SK-N-SH (cell line): ENCODE results near the gene ENTPD8. TPM values are rescaled to one million over a fixed set of nuclear protein-coding genes. Genes with fewer than 3 reads are reported as not detected.

ENCODE experiments used
- CTCF ChIA-PET: fragments of 300-600, 350-600 bp; formaldehyde crosslinking; extraction: SDS; loops from one replicate; lab custom pipeline; 2021; lab: Yijun Ruan, JAX
- POLR2A ChIA-PET: fragments of 350-600 bp; sonication (Branson Sonifier 250); formaldehyde crosslinking; extraction: SDS; loops from one replicate; lab custom pipeline; 2020; ENCODE audit warnings: antibody characterized with exemption, inconsistent platforms; lab: Yijun Ruan, JAX
- DNase-seq: peaks from one replicate; pipeline ENCODE4 v3.0.0; 2012
- H2AFZ ChIP-seq: fragments of 200-600 bp; sonication (generic); 2 replicates; pipeline ENCODE4 v1.8.1; 2016; ENCODE audit warnings: antibody characterized with exemption, mild to moderate bottlenecking, low read depth
- H3F3A ChIP-seq: fragments of 200-600 bp; sonication (generic); replicated peaks from 2 replicates; pipeline ENCODE3; 2016; ENCODE audit warnings: antibody characterized with exemption, mild to moderate bottlenecking; ENCODE audit not compliant: insufficient read depth
- H3K27ac ChIP-seq, 2 experiments: fragments of 200-500 bp in 1 of 2; fragments of 200-600 bp in 1 of 2; sonication (Bioruptor generic) in 1 of 2; sonication (generic), shearing (Covaris generic) in 1 of 2; 2 replicates each; pipeline versions ENCODE4 v1.5.1 to v1.6.1; 2014 to 2016; ENCODE audit warnings: low read depth in 2 of 2, inconsistent platforms in 1 of 2, low read length in 1 of 2, mild to moderate bottlenecking in 1 of 2, mixed read lengths in 1 of 2
- H3K27me3 ChIP-seq: fragments of 200-600 bp; sonication (generic), shearing (Covaris generic); 2 replicates; pipeline ENCODE4 v1.6.1; 2016; ENCODE audit warnings: mixed run types; ENCODE audit not compliant: insufficient read depth
- H3K36me3 ChIP-seq, 2 experiments: fragments of 200-500 bp in 1 of 2; fragments of 200-600 bp in 1 of 2; sonication (Bioruptor generic) in 1 of 2; sonication (generic) in 1 of 2; replicated peaks in 1 of 2; 2 replicates each; pipeline versions ENCODE3 to v1.5.1; 2014 to 2016; ENCODE audit warnings: low read length in 1 of 2, mild to moderate bottlenecking in 1 of 2; ENCODE audit not compliant: insufficient read depth in 2 of 2, control insufficient read depth in 1 of 2
- H3K4me1 ChIP-seq, 2 experiments: fragments of 200-500 bp in 1 of 2; fragments of 200-600 bp in 1 of 2; sonication (Bioruptor generic) in 1 of 2; sonication (generic), shearing (Covaris generic) in 1 of 2; 2 replicates each; pipeline versions ENCODE4 v1.5.1 to v1.6.1; 2014 to 2016; ENCODE audit warnings: low read depth in 1 of 2, low read length in 1 of 2, mixed run types in 1 of 2; ENCODE audit not compliant: insufficient read depth in 2 of 2, control insufficient read depth in 1 of 2
- H3K4me2 ChIP-seq: fragments of 200-600 bp; sonication (generic), shearing (Covaris generic); 2 replicates; pipeline ENCODE4 v1.6.1; 2017; ENCODE audit warnings: mixed run types
- H3K4me3 ChIP-seq, 2 experiments: fragments of 200-500 bp in 1 of 2; fragments of 200-600 bp in 1 of 2; sonication (Bioruptor generic) in 1 of 2; sonication (generic), shearing (Covaris generic) in 1 of 2; 2 replicates each; pipeline versions ENCODE4 v1.5.1 to v1.8.1; 2014 to 2016; ENCODE audit warnings: low read depth in 2 of 2, inconsistent platforms in 1 of 2, low read length in 1 of 2, mild to moderate bottlenecking in 1 of 2, mixed read lengths in 1 of 2, moderate library complexity in 1 of 2
- H3K79me2 ChIP-seq: fragments of 200-600 bp; sonication (generic); 2 replicates; pipeline ENCODE4 v1.8.1; 2017; ENCODE audit warnings: mild to moderate bottlenecking; ENCODE audit not compliant: insufficient read depth
- H3K9ac ChIP-seq: fragments of 200-600 bp; sonication (generic); 2 replicates; pipeline ENCODE4 v1.6.1; 2017; ENCODE audit warnings: mixed run types
- H3K9me2 ChIP-seq: fragments of 200-600 bp; sonication (generic); 2 replicates; pipeline ENCODE4 v1.6.1; 2017; ENCODE audit warnings: mixed run types
- H3K9me3 ChIP-seq: fragments of 200-600 bp; sonication (generic); 2 replicates; pipeline ENCODE4 v1.6.1; 2017; ENCODE audit warnings: mixed run types, mild to moderate bottlenecking, moderate library complexity
- H4K20me1 ChIP-seq: fragments of 200-600 bp; sonication (generic); 2 replicates; pipeline ENCODE4 v1.6.1; 2017; ENCODE audit warnings: mild to moderate bottlenecking, mixed run types; ENCODE audit not compliant: insufficient read depth
- FOSL2 ChIP-seq: IDR thresholded peaks from 2 replicates; pipeline ENCODE4 v1.4.0; 2012; ENCODE audit warnings: low read depth, mild to moderate bottlenecking, moderate library complexity, borderline replicate concordance
- FOXJ3 ChIP-seq: sonication (generic); formaldehyde crosslinking; IDR thresholded peaks from 2 replicates; pipeline ENCODE4 v1.5.1; 2020; ENCODE audit warnings: mild to moderate bottlenecking, missing genetic modification reagents
- FOXM1 ChIP-seq: IDR thresholded peaks from 2 replicates; pipeline ENCODE4 v1.4.0; 2012; ENCODE audit warnings: low read depth, mild to moderate bottlenecking
- GABPA ChIP-seq: IDR thresholded peaks from 2 replicates; pipeline ENCODE4 v1.4.0; 2012; ENCODE audit warnings: low read depth, mild to moderate bottlenecking
- GATA2 ChIP-seq: sonication (generic); formaldehyde crosslinking; IDR thresholded peaks from 2 replicates; pipeline ENCODE4 v1.5.0; 2020; ENCODE audit warnings: mild to moderate bottlenecking, missing genetic modification reagents
- JUND ChIP-seq: IDR thresholded peaks from 2 replicates; pipeline ENCODE4 v1.4.0; 2012
- MEF2A ChIP-seq: IDR thresholded peaks from 2 replicates; pipeline ENCODE4 v1.4.0; 2012; ENCODE audit warnings: low read depth, borderline replicate concordance
- MXI1 ChIP-seq: IDR thresholded peaks from 2 replicates; pipeline ENCODE4 v1.6.1; 2012; ENCODE audit warnings: mild to moderate bottlenecking, low read depth, low read length, improper control_type of control experiment
- NFIC ChIP-seq: IDR thresholded peaks from 2 replicates; pipeline ENCODE4 v1.4.0; 2012; ENCODE audit warnings: borderline replicate concordance
- PBX3 ChIP-seq: IDR thresholded peaks from 2 replicates; pipeline ENCODE4; 2012
- POLR2AphosphoS5 ChIP-seq: IDR thresholded peaks from 2 replicates; pipeline ENCODE4 v1.6.1; 2012; ENCODE audit warnings: low read depth, low read length
- RAD21 ChIP-seq: IDR thresholded peaks from 2 replicates; pipeline ENCODE4 v1.6.1; 2012; ENCODE audit warnings: mild to moderate bottlenecking, low read length
- RCOR1 ChIP-seq: fragments of 150-350 bp; IDR thresholded peaks from 2 replicates; pipeline ENCODE4 v1.6.1; 2017; ENCODE audit warnings: antibody characterized with exemption, low read length
- RXRA ChIP-seq: IDR thresholded peaks from 2 replicates; pipeline ENCODE4 v1.4.0; 2012; ENCODE audit warnings: low read depth, mild to moderate bottlenecking, borderline replicate concordance
- SIN3A ChIP-seq: IDR thresholded peaks from 2 replicates; pipeline ENCODE4 v1.6.1; 2012; ENCODE audit warnings: low read depth, mild to moderate bottlenecking, low read length, moderate library complexity, borderline replicate concordance
- TAF1 ChIP-seq: IDR thresholded peaks from 2 replicates; pipeline ENCODE4 v1.6.1; 2012; ENCODE audit warnings: low read depth, mild to moderate bottlenecking, low read length, moderate library complexity, borderline replicate concordance
- TEAD4 ChIP-seq: IDR thresholded peaks from 2 replicates; pipeline ENCODE4 v1.4.0; 2012; ENCODE audit warnings: mild to moderate bottlenecking, borderline replicate concordance; ENCODE audit not compliant: insufficient read depth
- USF1 ChIP-seq: IDR thresholded peaks from 2 replicates; pipeline ENCODE4 v1.4.0; 2012; ENCODE audit warnings: low read depth, borderline replicate concordance
- WGBS: methylation state at CpG from one replicate; pipeline ENCODE4 v1.1.6; 2017; ENCODE audit warnings: low lambda C conversion rate; 5-methylcytosine and 5-hydroxymethylcytosine counted together
- polyA plus RNA-seq, 3 experiments: library from polyadenylated mRNA; depleted of rRNA; stranded (reverse); fragments of >200 nt; gene quantifications; 2 replicates each; pipeline ENCODE4 v1.2.3, GENCODE V29; 2012
- TF ChIP-seq, protein P1 (sequence below): fragments of 200-600 bp; sonication (generic); IDR thresholded peaks from 2 replicates; pipeline ENCODE4 v1.6.1; 2017; ENCODE audit warnings: antibody characterized with exemption, mild to moderate bottlenecking, moderate library complexity

Gene ENTPD8
- polyA plus RNA-seq, 1 of the 3 experiments (the other 2 are of a cell fraction) = 0.30 TPM

DNA sequence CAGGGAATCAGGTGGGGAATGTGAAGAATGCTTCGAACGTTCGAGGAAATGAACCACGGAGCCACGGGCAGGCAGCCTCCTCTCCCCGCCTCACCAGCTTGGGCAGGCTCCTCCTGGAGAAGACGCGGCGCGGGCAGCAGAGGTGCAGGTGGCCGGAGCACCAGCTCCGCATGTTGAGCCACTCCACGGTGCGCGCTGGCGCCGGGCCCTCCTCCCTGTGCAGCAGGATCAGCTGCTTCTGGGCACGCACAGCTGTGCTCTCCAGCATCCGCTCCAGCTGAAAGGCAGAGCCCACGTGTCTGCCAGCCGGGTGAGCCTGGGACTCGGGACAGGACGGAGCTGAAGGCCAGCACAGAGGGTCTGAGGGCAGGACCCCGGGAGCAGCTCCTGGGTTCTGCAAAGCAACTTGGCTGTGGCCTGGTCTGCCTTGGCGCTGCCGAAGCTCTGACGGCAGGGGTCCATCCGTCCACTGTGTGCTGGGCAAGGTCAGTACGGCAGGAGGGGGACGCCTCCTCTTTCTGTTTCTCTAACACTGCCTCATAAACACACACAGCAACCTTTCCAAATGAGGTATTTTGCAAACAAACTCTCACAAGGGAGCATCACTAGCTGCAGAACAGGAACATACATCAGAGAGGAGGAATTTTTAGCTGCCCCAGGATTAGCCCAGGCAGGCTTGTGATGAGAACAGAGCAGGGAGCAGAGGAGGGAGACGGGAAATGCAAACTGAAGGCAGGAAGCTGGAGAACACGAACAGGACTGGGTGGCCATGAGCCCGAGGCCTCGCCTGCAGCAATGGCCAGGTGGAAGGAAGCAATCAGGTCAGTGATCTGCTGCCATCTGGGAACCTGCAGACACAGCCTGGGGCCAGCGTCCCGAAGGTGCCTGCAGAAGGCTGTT is 38.1 kb upstream of the ENTPD8 start:
- no peak overlapping the region for H2AFZ ChIP-seq
- TF ChIP-seq RAD21 (no peak), RCOR1 (no peak), USF1 (no peak), GABPA (no peak), POLR2AphosphoS5 (no peak), MXI1 (no peak), JUND (no peak), FOSL2 (no peak), TAF1 (no peak), TEAD4 (no peak), FOXJ3 (CRISPR knock-in tag) (no peak), NFIC (no peak)
- TF ChIP-seq, protein P1, sequence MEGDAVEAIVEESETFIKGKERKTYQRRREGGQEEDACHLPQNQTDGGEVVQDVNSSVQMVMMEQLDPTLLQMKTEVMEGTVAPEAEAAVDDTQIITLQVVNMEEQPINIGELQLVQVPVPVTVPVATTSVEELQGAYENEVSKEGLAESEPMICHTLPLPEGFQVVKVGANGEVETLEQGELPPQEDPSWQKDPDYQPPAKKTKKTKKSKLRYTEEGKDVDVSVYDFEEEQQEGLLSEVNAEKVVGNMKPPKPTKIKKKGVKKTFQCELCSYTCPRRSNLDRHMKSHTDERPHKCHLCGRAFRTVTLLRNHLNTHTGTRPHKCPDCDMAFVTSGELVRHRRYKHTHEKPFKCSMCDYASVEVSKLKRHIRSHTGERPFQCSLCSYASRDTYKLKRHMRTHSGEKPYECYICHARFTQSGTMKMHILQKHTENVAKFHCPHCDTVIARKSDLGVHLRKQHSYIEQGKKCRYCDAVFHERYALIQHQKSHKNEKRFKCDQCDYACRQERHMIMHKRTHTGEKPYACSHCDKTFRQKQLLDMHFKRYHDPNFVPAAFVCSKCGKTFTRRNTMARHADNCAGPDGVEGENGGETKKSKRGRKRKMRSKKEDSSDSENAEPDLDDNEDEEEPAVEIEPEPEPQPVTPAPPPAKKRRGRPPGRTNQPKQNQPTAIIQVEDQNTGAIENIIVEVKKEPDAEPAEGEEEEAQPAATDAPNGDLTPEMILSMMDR = no peak
- TF ChIP-seq, all 33 proteins: peak for 0
- Histone ChIP-seq H3K4me2 (no peak overlapping the region), H3K27ac (peak overlapping the region in 1 of 2 experiments; percentile 68; a peak in 1 of 4 replicates), H3K27me3 (no peaks in the 10 kb centered on the region), H3K36me3 (no peaks in the 10 kb centered on the region), H3K4me1 (peaks cover 0 to 39% of the 10 kb centered on the region in 2 experiments; a peak in 1 of 4 replicates), H3K4me3 (no peak overlapping the region), H4K20me1 (no peaks in the 10 kb centered on the region), H3K79me2 (no peaks in the 10 kb centered on the region), H3K9me2 (no peaks in the 10 kb centered on the region), H3F3A (no peaks in the 10 kb centered on the region), H3K9ac (no peak overlapping the region), H3K9me3 (no peaks in the 10 kb centered on the region)
- peak; percentile 48 for DNase-seq
- POLR2A ChIA-PET = interaction anchor here (0.5 kb wide), 1 partner anchor 56 kb away, joined by 4 read pairs; the partner anchor contains the start of genes EXD3 and NOXA1
- 87% methylated on average over 29 of the region's 36 CpGs for WGBS
- CTCF ChIA-PET = interaction anchor here (0.8 to 1.6 kb wide), 4 partner anchors 10 to 193 kb away, joined by 3 to 5 read pairs (median 3); no protein-coding TSS in a partner anchor

DNA sequence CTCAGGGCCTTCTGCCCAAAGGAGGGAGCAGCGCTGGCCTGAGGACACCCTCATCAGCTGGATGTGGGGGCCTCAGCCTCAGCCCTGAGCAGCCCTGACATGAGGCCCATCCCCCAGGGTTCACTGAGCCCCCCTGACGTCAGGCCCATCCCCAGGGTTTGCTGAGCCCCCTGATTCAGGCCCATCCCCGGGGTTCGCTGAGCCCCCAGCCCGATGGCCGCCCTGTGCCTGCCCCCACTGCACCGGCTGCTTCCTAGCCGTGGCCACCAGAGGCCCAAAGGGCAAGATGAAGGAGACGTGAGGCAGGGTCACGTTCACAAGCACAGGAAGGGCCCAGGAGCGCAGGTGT is 37.4 kb upstream of the ENTPD8 start:
- Histone ChIP-seq H2AFZ (no peak overlapping the region), H3K27me3 (no peaks in the 10 kb centered on the region), H3K9me2 (no peaks in the 10 kb centered on the region), H3K4me1 (peaks cover 0 to 39% of the 10 kb centered on the region in 2 experiments; a peak in 1 of 4 replicates), H3F3A (no peaks in the 10 kb centered on the region), H3K36me3 (no peaks in the 10 kb centered on the region), H3K4me3 (no peak overlapping the region), H4K20me1 (no peaks in the 10 kb centered on the region), H3K79me2 (no peaks in the 10 kb centered on the region), H3K9me3 (no peaks in the 10 kb centered on the region), H3K9ac (no peak overlapping the region), H3K27ac (no peak overlapping the region), H3K4me2 (no peak overlapping the region)
- no peak for DNase-seq
- CTCF ChIA-PET = interaction anchor here (0.8 to 1.6 kb wide), 3 partner anchors 10 to 192 kb away, joined by 3 to 5 read pairs (median 3); no protein-coding TSS in a partner anchor
- 84% methylated on average over 8 of the region's 11 CpGs for WGBS
- POLR2A ChIA-PET = no interaction called here
- TF ChIP-seq TAF1 (no peak), MEF2A (no peak), JUND (no peak), POLR2AphosphoS5 (no peak), RAD21 (no peak), RCOR1 (no peak), MXI1 (no peak), RXRA (no peak), PBX3 (no peak), FOXJ3 (CRISPR knock-in tag) (no peak), NFIC (no peak), TEAD4 (no peak), FOXM1 (no peak), SIN3A (no peak), GATA2 (no peak)
- TF ChIP-seq, protein P1 = no peak
